Renal pelvis (tissue), 3 donors: ENCODE measurements around the gene JPT2. TPM values are rescaled to one million over a fixed set of nuclear protein-coding genes. Genes with fewer than 3 reads are reported as not detected.

Experiments used
- polyA plus RNA-seq, 3 donors: library from polyadenylated mRNA; unstranded; fragments of 120-200 nt; gene quantifications; one replicate each; pipeline ENCODE4 v1.2.1, GENCODE V29; 2013; ENCODE audit not compliant: insufficient read length in 3 of 3

The JPT2 gene
- polyA plus RNA-seq, 3 donors = 75.4 to 83.3 (median 78.9) TPM

Other genes starting within 250 kb of the JPT2 start
- gene PERCC1, start 247.2 kb upstream of the JPT2 start, polyA plus RNA-seq = under 1 TPM in 2 of 3 donors, not detected in 1; 0.21 to 0.25 TPM
- 1 to 10 TPM; 2.3 to 4.4 (median 3.9) TPM for gene CCDC154, start 233.7 kb upstream of the JPT2 start, polyA plus RNA-seq
- 10 to 100 TPM; 53.4 to 61.1 (median 59.1) TPM for gene CLCN7, start 203.3 kb upstream of the JPT2 start, polyA plus RNA-seq
- not detected for gene PTX4, start 189.3 kb upstream of the JPT2 start, polyA plus RNA-seq
- 10 to 100 TPM; 42.3 to 47.9 (median 43.6) TPM for gene TELO2, start 184.9 kb upstream of the JPT2 start, polyA plus RNA-seq
- 10 to 100 TPM; 17.6 to 25.8 (median 24.7) TPM for gene TMEM204, start 144.6 kb upstream of the JPT2 start, polyA plus RNA-seq
- gene IFT140, start 66.2 kb upstream of the JPT2 start, polyA plus RNA-seq = 10 to 100 TPM; 43.3 to 48.3 (median 46.2) TPM
- gene CRAMP1, start 65.9 kb upstream of the JPT2 start, polyA plus RNA-seq = 10 to 100 TPM; 16.6 to 30.6 (median 30.2) TPM
- gene MAPK8IP3, start 27.9 kb downstream of the JPT2 start, polyA plus RNA-seq = 10 to 100 TPM; 55.4 to 85.5 (median 78.5) TPM
- 10 to 100 TPM; 35.5 to 43.7 (median 43.2) TPM for gene NME3, start 93.3 kb downstream of the JPT2 start, polyA plus RNA-seq
- gene EME2, start 94.5 kb downstream of the JPT2 start, polyA plus RNA-seq = 10 to 100 TPM in 2 of 3 donors, 1 to 10 TPM in 1; 8.8 to 13.4 (median 13.4) TPM
- 10 to 100 TPM; 71.9 to 98.1 (median 83.5) TPM for gene MRPS34, start 94.9 kb downstream of the JPT2 start, polyA plus RNA-seq
- 10 to 100 TPM; 45.1 to 53.2 (median 52.4) TPM for gene SPSB3, start 104.3 kb downstream of the JPT2 start, polyA plus RNA-seq
- gene NUBP2, start 104.7 kb downstream of the JPT2 start, polyA plus RNA-seq = 10 to 100 TPM; 48.7 to 61.4 (median 60.8) TPM
- 1 to 10 TPM; 2.4 to 4.2 (median 3.9) TPM for gene IGFALS, start 115.4 kb downstream of the JPT2 start, polyA plus RNA-seq
- 10 to 100 TPM; 43.4 to 50.5 (median 47.8) TPM for gene HAGH, start 148.5 kb downstream of the JPT2 start, polyA plus RNA-seq
- 10 to 100 TPM; 39.0 to 45.7 (median 39.2) TPM for gene FAHD1, start 148.9 kb downstream of the JPT2 start, polyA plus RNA-seq
- gene MEIOB, start 193.9 kb downstream of the JPT2 start, polyA plus RNA-seq = 1 to 10 TPM; 1.0 to 2.2 (median 1.9) TPM
- gene HS3ST6, start 240.1 kb downstream of the JPT2 start, polyA plus RNA-seq = under 1 TPM; 0.13 to 0.41 (median 0.37) TPM